Mesenchymal stem cell (in vitro differentiated cells and primary cell): ENCODE data around the gene MRE11.
A peak's percentile ranks its signal among the peaks of the same experiment; 100 is the strongest.

Experiments used
- DNase-seq: peaks from one replicate; pipeline ENCODE4 v3.0.0-alpha.2; 2013
- H2AFZ ChIP-seq: one replicate; pipeline ENCODE4 v1.6.1; 2013; ENCODE audit warnings: low read depth, mild to moderate bottlenecking, control low read depth, inconsistent platforms, low read length, moderate library complexity
- H2AK5ac ChIP-seq: 2 replicates; pipeline ENCODE4 v1.6.1; 2013; ENCODE audit warnings: low read length, moderate library complexity, mild to moderate bottlenecking, inconsistent platforms; ENCODE audit not compliant: severe bottlenecking
- H2BK120ac ChIP-seq: one replicate; pipeline ENCODE4 v1.6.1; 2013; ENCODE audit warnings: low read depth, mild to moderate bottlenecking, inconsistent platforms, low read length, moderate library complexity
- H2BK12ac ChIP-seq, 2 experiments: one replicate each; pipeline ENCODE4 v1.6.1; 2013; ENCODE audit warnings: inconsistent platforms in 2 of 2, low read length in 2 of 2, mild to moderate bottlenecking in 2 of 2, moderate library complexity in 2 of 2, control low read depth in 1 of 2
- H2BK15ac ChIP-seq: one replicate; pipeline ENCODE4 v1.6.1; 2013; ENCODE audit warnings: mild to moderate bottlenecking, low read depth, inconsistent platforms; ENCODE audit not compliant: poor library complexity, severe bottlenecking
- H2BK5ac ChIP-seq: 2 replicates; pipeline ENCODE4 v1.6.1; 2013; ENCODE audit warnings: low read depth, mild to moderate bottlenecking, low read length, control low read depth, inconsistent platforms; ENCODE audit not compliant: poor library complexity, severe bottlenecking
- H3K14ac ChIP-seq, 2 experiments: one replicate each; pipeline ENCODE4 v1.6.1; 2013; ENCODE audit warnings: inconsistent platforms in 2 of 2, low read length in 2 of 2, control low read depth in 1 of 2, mild to moderate bottlenecking in 1 of 2, moderate library complexity in 1 of 2
- H3K18ac ChIP-seq, 2 experiments: one replicate each; pipeline ENCODE4 v1.6.1; 2013; ENCODE audit warnings: inconsistent platforms in 2 of 2, low read length in 2 of 2, control low read depth in 1 of 2, low read depth in 1 of 2, mild to moderate bottlenecking in 1 of 2
- H3K23ac ChIP-seq, 2 experiments: one replicate each; pipeline ENCODE4 v1.6.1; 2013; ENCODE audit warnings: inconsistent platforms in 2 of 2, low read length in 2 of 2, mild to moderate bottlenecking in 2 of 2, moderate library complexity in 2 of 2, control low read depth in 1 of 2
- H3K27ac ChIP-seq: 2 replicates; pipeline ENCODE4 v1.5.1; 2013; ENCODE audit warnings: mild to moderate bottlenecking, moderate library complexity, low read length, control low read depth, inconsistent platforms; ENCODE audit not compliant: poor library complexity, severe bottlenecking
- H3K27me3 ChIP-seq, 2 experiments: 2 replicates each; pipeline versions ENCODE4 v1.6.1 to v1.7.0; 2013; ENCODE audit warnings: low read length in 2 of 2, mild to moderate bottlenecking in 2 of 2, moderate library complexity in 2 of 2, control low read depth in 1 of 2, inconsistent platforms in 1 of 2; ENCODE audit not compliant: control insufficient read depth in 1 of 2, insufficient read depth in 1 of 2
- H3K36me3 ChIP-seq, 2 experiments: 2 replicates each; pipeline versions ENCODE4 v1.6.1 to v1.7.0; 2013; ENCODE audit warnings: low read length in 2 of 2, control low read depth in 1 of 2, inconsistent platforms in 1 of 2, low read depth in 1 of 2, mild to moderate bottlenecking in 1 of 2; ENCODE audit not compliant: insufficient read depth in 2 of 2, control insufficient read depth in 1 of 2
- H3K4ac ChIP-seq, 2 experiments: one replicate each; pipeline ENCODE4 v1.6.1; 2013; ENCODE audit warnings: inconsistent platforms in 2 of 2, low read length in 2 of 2, mild to moderate bottlenecking in 2 of 2, moderate library complexity in 2 of 2, control low read depth in 1 of 2, low read depth in 1 of 2
- H3K4me1 ChIP-seq: 2 replicates; pipeline ENCODE4 v1.6.1; 2013; ENCODE audit warnings: low read depth, low read length, control low read depth; ENCODE audit not compliant: control insufficient read depth, insufficient read depth
- H3K4me2 ChIP-seq: 2 replicates; pipeline ENCODE4 v1.6.1; 2013; ENCODE audit warnings: low read length, mild to moderate bottlenecking, inconsistent platforms; ENCODE audit not compliant: poor library complexity, severe bottlenecking
- H3K4me3 ChIP-seq, 2 experiments: 2 replicates each; pipeline versions ENCODE4 v1.5.1 to v1.7.0; 2013; ENCODE audit warnings: low read length in 2 of 2, mild to moderate bottlenecking in 2 of 2, control low read depth in 1 of 2, low read depth in 1 of 2; ENCODE audit not compliant: insufficient read depth in 1 of 2
- H3K79me1 ChIP-seq: replicated peaks from 2 replicates; pipeline ENCODE4 v1.6.1; 2013; ENCODE audit warnings: mild to moderate bottlenecking, control low read depth, low read length, inconsistent platforms; ENCODE audit not compliant: poor library complexity, severe bottlenecking
- H3K9ac ChIP-seq: 2 replicates; pipeline ENCODE4 v1.7.0; 2013; ENCODE audit warnings: mild to moderate bottlenecking, low read length, moderate library complexity
- H3K9me3 ChIP-seq: 2 replicates; pipeline ENCODE4 v1.7.0; 2013; ENCODE audit warnings: mild to moderate bottlenecking, low read length; ENCODE audit not compliant: control insufficient read depth
- H4K8ac ChIP-seq: one replicate; pipeline ENCODE4 v1.6.1; 2013; ENCODE audit warnings: inconsistent platforms, mild to moderate bottlenecking, low read length, moderate library complexity
- H4K91ac ChIP-seq: one replicate; pipeline ENCODE4 v1.6.1; 2013; ENCODE audit warnings: mild to moderate bottlenecking, low read length, inconsistent platforms
- WGBS: methylation state at CpG from one replicate; pipeline ENCODE4 v1.1.7; 2013; ENCODE audit warnings: mixed read lengths; 5-methylcytosine and 5-hydroxymethylcytosine counted together

The MRE11 gene

DNA sequence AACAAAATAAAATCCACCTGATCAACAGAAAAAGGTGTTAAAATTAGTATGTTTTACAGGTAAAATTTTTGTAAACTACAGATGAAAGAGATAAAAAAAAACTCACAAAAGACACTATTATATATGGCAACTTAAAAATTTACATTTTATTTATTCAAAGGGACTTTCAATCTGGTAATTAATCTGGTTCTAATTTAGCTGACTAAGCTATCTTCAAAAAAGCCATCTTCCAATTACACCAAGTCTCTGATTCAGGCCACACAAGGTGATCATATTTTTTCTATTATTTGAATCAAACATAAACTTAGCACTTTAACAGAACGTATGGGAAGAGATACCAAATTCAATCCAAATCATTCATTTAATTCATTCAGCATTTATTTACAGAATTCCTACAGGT is 7.6 kb downstream of the MRE11 start:
- Histone ChIP-seq H2AFZ (no peak overlapping the region), H3K9me3 (no peaks in the 10 kb centered on the region), H3K4me3 (no peak overlapping the region), H3K4me2 (no peak overlapping the region), H2BK120ac (no peak overlapping the region), H3K79me1 (peaks cover 10% of the 10 kb centered on the region), H3K9ac (no peak overlapping the region), H3K27me3 (no peaks in the 10 kb centered on the region), H2BK5ac (no peak overlapping the region), H3K4me1 (no peaks in the 10 kb centered on the region), H2AK5ac (no peak overlapping the region), H2BK15ac (no peak overlapping the region), H3K18ac (no peak overlapping the region), H3K36me3 (peaks cover 7 to 71% of the 10 kb centered on the region in 2 experiments), H4K8ac (no peak overlapping the region), H3K27ac (no peak overlapping the region), H2BK12ac (no peak overlapping the region), H4K91ac (no peak overlapping the region), H3K4ac (no peak overlapping the region), H3K14ac (no peak overlapping the region), H3K23ac (no peak overlapping the region)
- no peak for DNase-seq
- WGBS = 100% methylated on average over 1 of the region's 1 CpG

- Histone ChIP-seq H2BK15ac (no peak overlapping the region), H3K14ac (no peak overlapping the region), H3K9me3 (no peaks in the 10 kb centered on the region), H3K27ac (no peak overlapping the region), H3K79me1 (peaks cover 4% of the 10 kb centered on the region), H3K4me1 (peaks cover 1% of the 10 kb centered on the region), H3K36me3 (peaks cover 14 to 59% of the 10 kb centered on the region in 2 experiments), H3K4me2 (no peak overlapping the region), H3K9ac (no peak overlapping the region), H2BK120ac (no peak overlapping the region), H2BK5ac (no peak overlapping the region), H3K27me3 (no peaks in the 10 kb centered on the region), H4K91ac (no peak overlapping the region), H2AK5ac (no peak overlapping the region), H3K18ac (no peak overlapping the region), H2BK12ac (no peak overlapping the region), H3K4me3 (no peak overlapping the region), H2AFZ (no peak overlapping the region), H3K23ac (no peak overlapping the region), H4K8ac (no peak overlapping the region), H3K4ac (no peak overlapping the region)
- DNase-seq = no peak
These were observed 12.3 kb downstream of the MRE11 start for GRCh38 chr11:94481342-94481741.

DNA sequence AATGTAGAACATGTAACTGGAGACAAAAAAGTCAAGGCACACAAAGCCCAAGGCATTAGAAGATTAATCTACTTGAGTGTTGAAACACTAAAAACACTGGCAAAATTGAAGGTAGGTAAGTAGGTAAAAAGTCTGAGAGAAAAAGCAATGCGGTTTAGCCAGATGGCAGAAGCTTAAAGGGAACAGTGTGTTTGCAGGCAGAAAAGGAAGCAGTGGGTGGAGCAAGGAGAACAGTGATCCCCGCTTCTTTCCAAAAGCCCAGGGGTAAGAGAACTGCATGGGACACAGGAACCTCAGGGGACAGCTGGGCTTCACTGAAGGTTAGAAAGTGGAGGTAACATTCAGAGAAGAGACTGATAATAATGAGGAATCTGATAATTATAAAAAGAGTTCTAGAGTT is 16.0 kb downstream of the MRE11 start:
- H3K18ac ChIP-seq = no peak overlapping the region

DNA sequence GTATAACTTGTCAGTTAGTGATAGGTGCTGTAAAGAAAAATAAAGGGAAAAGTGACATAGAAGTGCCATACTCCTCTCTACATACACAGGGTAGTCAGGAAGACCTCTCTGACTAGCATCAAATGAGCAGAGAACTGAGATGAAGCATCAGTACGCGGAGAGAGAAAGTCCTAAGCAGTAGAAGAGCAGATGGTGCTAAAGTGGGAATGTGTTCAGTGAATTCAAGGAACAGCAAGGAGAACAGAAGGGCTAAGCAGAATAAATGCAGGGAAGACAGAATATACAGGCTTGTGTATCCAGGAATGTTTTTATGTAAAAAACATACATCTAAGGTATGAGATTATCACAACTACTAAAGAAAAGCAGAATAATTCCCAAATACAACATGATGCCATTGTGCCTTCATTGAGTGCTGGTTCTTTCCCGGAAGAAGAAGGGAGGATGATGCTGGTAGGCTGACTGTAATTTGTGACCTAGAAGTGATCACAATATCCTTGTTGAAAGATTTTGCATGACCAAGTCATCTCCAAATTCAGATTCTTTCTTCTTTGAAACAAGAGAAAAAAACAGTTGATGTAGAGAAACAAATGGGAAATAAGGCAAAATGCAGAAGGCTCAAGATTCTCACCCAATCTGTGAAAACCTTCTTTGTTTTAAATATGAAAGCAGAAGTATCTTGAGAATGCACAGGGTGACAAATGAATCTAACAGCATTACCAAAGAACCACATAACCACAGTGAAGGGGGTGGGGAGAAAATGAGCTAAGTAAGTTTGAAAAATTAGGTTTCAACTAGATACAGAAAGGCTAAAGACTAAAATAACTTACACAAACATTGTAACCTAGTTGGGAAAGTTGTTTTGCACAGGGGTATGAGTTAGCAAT is 20.5 kb downstream of the MRE11 start:
- Histone ChIP-seq H3K9ac (no peak overlapping the region), H3K23ac (no peak overlapping the region), H3K4ac (no peak overlapping the region), H3K27ac (no peak overlapping the region), H3K4me1 (peaks cover 1% of the 10 kb centered on the region), H2AFZ (no peak overlapping the region), H3K9me3 (no peaks in the 10 kb centered on the region), H2BK5ac (no peak overlapping the region), H3K4me3 (no peak overlapping the region), H3K4me2 (no peak overlapping the region), H4K91ac (no peak overlapping the region), H3K36me3 (peaks cover 4 to 46% of the 10 kb centered on the region in 2 experiments), H3K27me3 (no peaks in the 10 kb centered on the region), H2BK120ac (no peak overlapping the region), H2BK15ac (no peak overlapping the region), H2AK5ac (no peak overlapping the region), H3K14ac (no peak overlapping the region), H4K8ac (no peak overlapping the region), H3K18ac (no peak overlapping the region), H3K79me1 (peaks cover 4% of the 10 kb centered on the region), H2BK12ac (no peak overlapping the region)
- 98% methylated on average over 3 of the region's 3 CpGs for WGBS
- DNase-seq = peak; percentile 12

More for the DNA sequence above, 16.0 kb downstream of the MRE11 start:
- H3K4me3 ChIP-seq = no peak overlapping the region
- peak overlapping the region in 1 of 2 experiments; percentile 54 for H3K23ac ChIP-seq
- H2BK5ac ChIP-seq = no peak overlapping the region
- H3K4ac ChIP-seq = no peak overlapping the region
- no peak overlapping the region for H3K27ac ChIP-seq
- H2BK120ac ChIP-seq = no peak overlapping the region
- H3K9me3 ChIP-seq = no peaks in the 10 kb centered on the region
- H3K9ac ChIP-seq = no peak overlapping the region
- H3K79me1 ChIP-seq = peaks cover 3% of the 10 kb centered on the region
- H4K91ac ChIP-seq = no peak overlapping the region
- peaks cover 1% of the 10 kb centered on the region for H3K4me1 ChIP-seq
- H2AK5ac ChIP-seq = no peak overlapping the region
- 95% methylated on average over 2 of the region's 2 CpGs for WGBS
- H3K14ac ChIP-seq = no peak overlapping the region
- no peak overlapping the region for H2BK15ac ChIP-seq
- H3K27me3 ChIP-seq = no peaks in the 10 kb centered on the region
- DNase-seq = no peak
- no peak overlapping the region for H2BK12ac ChIP-seq
- no peak overlapping the region for H3K4me2 ChIP-seq
- no peak overlapping the region for H2AFZ ChIP-seq
- H4K8ac ChIP-seq = no peak overlapping the region
- peaks cover 7 to 51% of the 10 kb centered on the region in 2 experiments for H3K36me3 ChIP-seq
